SW 1271 (cell line): ENCODE results near the gene OR2L2.
"Not testable (repeated sequence)": the region's sequence is repeated elsewhere in the genome, so short reads cannot be mapped to it uniquely, and the experiment has no call there.

Experiments used
- DNase-seq, 2 experiments: peaks; one replicate each; lab custom pipeline; 2025; lab: John Stamatoyannopoulos, UW

OR2L2 gene, protein sequence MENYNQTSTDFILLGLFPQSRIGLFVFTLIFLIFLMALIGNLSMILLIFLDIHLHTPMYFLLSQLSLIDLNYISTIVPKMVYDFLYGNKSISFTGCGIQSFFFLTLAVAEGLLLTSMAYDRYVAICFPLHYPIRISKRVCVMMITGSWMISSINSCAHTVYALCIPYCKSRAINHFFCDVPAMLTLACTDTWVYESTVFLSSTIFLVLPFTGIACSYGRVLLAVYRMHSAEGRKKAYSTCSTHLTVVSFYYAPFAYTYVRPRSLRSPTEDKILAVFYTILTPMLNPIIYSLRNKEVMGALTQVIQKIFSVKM

DNA sequence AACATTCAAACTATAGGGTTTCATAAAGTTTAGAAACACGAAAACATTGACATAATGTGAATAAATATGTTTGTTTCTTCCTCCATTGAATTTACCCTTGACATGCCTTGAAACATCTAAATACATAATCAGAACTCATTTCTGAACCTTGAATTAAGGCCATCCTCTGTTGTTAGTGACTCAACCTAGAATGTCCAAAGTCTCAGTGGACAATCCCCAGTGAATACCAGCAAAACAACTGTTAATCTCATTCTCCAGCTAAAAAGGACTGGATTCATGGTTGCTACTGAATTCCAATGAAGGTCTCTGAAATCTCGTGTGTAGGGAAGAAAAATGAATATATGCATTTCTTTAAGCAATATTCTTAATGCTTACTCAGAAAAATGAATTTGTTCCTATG is at the start of gene OR2L2:
Gene OR2L2, plus strand, starts transcription at position 301 of the 400 bp plus-strand sequence. CDS start 8,198 bp downstream, outside the sequence.
- DNase-seq, result no peak

DNA sequence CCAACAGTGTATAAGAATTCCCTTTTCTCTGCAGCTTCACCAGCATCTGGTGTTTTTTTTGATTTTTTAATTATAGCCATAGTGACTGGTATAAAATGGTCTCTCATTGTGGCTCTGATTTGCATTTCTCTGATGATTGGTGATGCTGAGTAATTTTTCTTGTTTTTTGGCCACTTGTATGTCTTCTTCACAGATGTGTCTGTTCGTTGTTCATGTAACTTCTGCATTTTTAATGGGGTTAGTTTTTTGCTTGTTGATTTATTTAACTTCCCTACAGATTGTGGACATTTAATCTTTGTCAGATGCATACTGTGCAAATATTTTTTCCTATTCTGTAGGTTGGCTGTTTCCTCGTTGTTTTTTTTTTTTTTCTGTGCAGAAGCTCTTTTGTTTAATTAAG is 36.9 kb upstream of the OR2L2 start:
- no peak for DNase-seq

DNA sequence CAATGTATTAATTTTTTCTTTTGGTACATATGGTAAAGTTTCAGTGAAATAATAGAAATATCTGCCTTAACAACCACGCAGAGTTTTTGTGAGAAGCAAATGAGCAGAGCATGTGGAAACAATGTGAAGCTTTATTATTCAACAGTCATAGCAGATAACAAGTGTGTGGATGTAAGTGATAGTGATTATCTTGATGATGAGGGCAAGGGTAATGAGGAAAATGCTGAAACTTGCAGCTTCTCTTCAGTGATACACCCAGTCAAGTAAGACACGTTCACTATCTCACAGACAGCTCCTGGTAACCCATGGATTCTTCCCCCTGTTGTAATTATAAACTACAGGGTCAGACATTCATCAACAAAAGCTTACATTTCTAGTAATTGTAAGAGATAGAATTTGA is 31.1 kb upstream of the OR2L2 start:
- DNase-seq, result no peak

DNA sequence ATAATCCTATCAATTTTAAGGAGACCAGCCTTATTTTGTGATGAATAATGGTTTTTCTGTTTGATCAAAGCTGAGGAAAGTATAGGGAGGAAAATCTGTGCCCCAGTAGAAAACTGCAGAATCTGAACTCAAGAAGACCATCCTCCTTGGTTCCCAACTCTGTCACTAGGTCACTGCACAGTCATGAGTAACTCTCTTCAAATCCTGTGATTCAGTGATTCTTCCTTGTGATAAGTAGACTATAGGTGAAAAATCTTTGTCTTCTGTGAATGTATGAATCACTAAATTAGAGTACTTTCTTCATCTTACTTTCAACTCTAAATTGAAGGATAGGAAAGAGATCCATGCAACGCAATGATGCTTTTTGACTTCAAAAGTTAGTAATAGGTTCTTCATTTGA is 29.7 kb upstream of the OR2L2 start:
- no peak for DNase-seq

DNA sequence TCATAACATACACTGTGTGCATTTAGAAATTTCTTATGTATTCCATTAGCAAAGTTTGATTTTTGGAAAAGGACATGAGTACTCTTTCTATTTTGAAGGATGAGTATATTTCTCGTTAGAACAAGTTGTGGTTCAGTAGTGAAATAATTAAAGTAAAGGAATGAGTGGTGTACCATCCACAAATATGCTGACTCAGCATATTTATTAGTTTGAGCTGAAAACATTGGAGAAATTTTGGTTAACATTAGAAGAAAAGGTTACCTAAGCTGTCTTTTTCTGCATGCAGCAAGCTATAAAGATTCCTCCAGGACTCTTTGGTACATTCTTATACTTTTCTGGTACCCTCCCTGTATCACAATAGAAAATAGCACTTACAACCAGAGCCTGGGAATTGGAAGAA is 22.1 kb upstream of the OR2L2 start:
- no peak for DNase-seq

DNA sequence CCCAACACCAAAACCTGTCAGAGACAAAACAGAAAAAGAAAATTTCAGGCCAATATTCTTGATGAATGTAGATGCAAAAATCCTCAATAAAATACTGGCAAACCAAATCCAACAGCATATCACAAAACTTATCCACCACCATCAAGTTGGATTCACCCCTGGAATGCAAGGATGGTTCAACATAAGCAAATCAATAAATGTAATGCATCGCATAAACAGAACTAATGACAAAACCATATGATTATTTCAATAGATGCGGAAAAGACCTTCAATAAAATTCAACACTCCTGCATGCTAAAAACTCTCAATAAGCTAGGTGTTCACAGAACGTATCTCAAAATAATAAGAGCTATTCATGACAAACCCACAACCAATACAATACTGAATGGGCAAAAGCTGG is 20.2 kb upstream of the OR2L2 start:
- DNase-seq, result no peak

DNA sequence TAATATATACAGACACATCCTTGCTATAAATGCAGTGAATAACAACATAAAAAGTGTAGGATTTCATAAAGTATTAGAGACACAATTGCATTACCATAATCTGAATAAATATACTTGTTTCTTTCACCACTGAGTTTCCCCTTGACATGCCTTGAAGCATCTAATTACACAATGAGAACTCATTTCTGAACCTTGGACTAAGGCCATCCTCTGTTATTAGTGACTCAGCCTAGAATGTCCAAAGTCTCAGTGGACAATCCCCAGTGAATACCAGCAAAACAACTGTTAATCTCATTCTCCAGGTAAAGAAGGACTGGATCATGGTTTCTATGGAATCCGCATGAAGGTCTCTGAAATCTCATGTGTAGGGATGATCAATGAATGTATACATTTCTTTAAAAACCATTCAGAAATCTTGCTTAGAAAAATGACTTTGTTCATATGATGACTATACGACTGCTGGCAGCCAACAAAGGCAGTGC is 16.6 kb upstream of the OR2L2 start, which contains the start of gene OR2L5:
Gene OR2L5, plus strand, starts transcription at position 432 of the 482 bp plus-strand sequence. CDS start 8,288 bp downstream, outside the sequence.
- no peak for DNase-seq

DNA sequence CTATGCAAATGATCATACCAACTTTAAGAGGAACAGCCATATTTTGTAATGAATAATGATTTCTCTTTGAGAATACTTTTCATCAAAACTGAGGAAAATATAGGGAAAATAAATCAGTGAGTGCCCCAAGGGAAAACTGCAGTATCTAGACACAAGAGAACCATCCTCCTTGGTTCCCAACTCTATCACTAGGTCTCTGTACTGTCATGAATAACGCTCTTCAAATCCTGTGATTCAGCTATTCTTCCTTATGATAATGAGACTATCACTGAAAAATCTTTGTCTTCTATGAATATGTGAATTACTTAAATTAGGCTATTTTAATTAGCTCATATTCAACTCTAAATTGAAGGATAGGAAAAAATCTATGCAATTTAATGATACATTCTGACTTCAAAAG is 14.1 kb upstream of the OR2L2 start:
- no peak for DNase-seq

DNA sequence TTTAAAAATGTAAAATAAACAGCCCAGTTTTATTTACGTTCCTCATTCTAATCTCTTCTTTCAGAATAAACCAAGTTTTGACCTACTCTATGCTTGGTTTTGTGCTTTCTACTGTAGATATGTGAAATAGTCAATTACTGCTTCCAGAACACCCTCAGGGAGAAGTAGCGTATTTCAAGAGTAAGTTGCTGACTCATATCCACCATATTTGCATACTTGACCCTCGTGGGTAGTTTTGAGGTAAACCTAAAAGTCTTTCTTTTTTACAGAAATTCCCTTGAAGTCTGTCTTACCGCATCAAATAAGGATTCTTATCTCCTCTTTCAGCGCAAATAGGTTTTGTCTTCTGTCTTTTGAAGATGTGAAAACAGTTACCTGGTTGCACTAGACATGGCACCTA is 15.3 kb downstream of the OR2L2 start:
- DNase-seq, result no peak

DNA sequence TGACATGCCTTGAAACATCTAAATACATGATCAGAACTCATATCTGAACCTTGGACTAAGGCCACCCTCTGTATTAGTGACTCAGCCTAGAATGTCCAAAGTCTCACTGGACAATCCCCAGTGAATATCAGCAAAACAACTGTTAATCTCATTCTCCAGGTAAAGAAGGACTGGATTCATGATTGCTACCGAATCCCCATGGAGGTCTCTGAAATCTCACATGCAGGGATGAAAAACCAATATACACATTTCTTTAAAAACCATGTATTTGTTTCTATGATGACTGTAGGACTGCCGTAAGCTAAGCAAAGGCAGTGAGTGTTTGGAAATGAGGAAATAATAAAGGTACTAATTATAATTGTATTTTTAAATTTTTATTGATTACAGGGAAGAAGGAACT is 16.7 kb downstream of the OR2L2 start, which contains the start of gene OR2L3:
Gene OR2L3, plus strand, starts transcription at position 301 of the 400 bp plus-strand sequence. CDS start 13,846 bp downstream, outside the sequence.
- no peak for DNase-seq

DNA sequence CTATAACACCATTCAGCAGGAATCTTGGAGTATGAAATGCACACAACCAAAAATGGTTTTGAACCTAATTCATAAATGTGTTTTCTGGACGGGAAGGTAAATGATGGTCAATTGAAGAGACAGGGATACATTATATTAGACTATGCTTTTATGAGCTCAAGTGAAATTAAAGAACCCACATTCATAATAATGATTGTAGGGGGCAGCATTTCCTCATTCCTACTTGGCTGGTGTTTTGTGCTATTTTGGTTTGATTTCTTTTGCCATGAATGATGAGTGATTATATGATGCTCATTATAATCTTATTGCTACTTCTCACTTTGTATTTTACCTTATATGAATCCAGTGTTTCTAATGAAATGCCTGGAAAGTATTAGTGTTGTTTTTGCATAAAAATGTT is 17.1 kb downstream of the OR2L2 start:
- no peak for DNase-seq

DNA sequence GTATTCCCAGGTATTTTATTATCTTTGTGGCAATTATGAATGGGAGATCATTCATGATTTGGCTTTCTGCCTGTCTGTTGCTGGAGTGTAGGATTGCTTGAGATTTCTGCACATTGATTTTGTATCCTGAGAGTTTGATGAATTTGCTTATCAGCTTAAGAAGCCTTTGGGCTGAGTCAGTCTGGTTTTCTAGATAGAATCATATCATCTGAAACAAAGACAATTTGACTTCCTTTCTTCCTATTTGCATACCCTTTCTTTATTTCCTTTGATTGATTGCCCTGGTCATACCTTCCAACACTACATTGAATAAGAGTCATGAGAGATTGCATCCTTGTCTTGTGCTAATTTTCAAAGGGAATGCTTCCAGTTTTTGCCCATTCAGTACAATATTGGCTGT is 24.8 kb downstream of the OR2L2 start:
- DNase-seq, result no peak

DNA sequence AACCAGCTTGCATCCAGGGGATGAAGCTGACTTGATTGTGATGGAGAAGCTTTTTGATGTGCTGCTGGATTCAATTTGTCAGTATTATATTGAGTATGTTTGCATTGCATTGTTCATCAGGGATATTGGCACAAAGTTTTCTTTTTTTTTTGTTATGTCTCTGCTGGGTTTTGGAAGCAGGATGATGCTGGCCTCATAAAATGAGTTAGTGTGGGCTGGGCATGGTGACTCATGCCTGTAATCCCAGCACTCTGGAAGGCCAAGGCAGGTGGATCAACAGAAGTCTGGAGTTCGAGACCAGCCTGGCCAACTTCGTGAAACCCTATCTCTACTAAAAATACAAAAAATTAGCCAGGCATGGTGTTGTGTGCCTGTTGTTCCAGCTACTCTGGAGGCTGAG is 25.4 kb downstream of the OR2L2 start:
- DNase-seq, result no peak

DNA sequence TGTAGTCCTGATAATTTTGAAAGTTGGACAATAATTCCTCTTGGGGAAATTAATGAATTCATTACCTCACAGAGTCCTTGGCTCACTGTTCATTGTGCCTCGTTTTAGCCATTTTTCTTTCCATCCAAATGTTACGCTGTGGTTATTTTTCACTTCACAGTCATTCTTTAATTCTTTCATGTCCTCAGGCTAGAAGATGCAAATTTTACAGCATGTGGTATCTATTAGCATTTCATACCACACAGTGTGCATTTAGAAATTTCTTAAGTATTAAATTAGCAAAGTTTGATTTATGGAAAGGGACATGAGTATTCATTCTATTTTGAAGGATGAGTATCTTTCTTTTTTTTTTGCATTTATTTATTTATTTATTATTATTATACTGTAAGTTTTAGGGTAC is 35.2 kb downstream of the OR2L2 start:
- DNase-seq, result no peak

DNA sequence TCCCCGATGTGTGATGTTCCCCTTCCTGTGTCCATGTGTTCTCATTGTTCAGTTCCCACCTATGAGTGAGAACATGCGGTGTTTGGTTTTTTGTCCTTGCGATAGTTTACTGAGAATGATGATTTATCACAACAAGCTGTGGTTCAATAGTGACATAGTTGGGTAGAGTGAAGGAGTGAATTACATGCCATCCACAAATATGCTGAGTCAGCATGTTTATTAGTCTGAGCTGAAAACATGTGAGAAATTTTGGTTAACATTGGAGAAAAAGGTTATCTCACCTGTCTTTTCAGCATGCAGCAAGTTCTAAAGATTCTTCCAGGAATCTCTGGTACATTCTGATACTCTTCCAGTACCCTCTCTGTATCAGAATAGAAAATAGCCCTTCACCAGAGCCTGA is 35.7 kb downstream of the OR2L2 start:
- no peak for DNase-seq

DNA sequence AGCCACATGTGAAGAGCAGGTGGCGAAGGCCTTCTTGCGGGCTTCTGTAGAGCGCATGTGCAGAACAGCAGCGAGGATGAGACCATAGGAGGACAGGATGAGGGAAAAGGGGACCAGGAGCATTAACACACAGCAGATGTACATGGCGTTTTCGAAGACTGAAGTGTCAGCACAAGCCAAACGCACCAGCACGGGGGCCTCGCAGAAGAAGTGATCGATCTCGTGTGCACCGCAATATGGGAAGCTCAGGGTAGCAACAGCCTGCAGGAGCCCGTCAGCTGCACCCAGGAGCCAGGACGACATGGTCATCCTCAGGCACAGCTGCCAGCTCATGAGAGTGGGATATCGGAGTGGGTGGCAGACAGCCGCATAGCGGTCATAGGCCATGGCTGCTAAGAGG is 54.0 kb downstream of the OR2L2 start:
- DNase-seq, result not testable (repeated sequence)
